HepG2 (cell line): Measurements from ENCODE around the gene LYST. TPM values are rescaled to one million over a fixed set of nuclear protein-coding genes. Genes with fewer than 3 reads are reported as not detected.

ENCODE experiments used
- AGO2 ChIP-seq: fragments of 200-400 bp; formaldehyde crosslinking; optimal IDR thresholded peaks from 2 replicates; pipeline ENCODE3; 2017; ENCODE audit warnings: mild to moderate bottlenecking, low read depth, low read length, moderate library complexity
- BRF2 ChIP-seq: sonication (generic); formaldehyde crosslinking; IDR thresholded peaks from 2 replicates; pipeline ENCODE4 v1.8.1; 2022; ENCODE audit warnings: mild to moderate bottlenecking, missing genetic modification reagents
- DMTF1 ChIP-seq: sonication (generic); formaldehyde crosslinking; IDR thresholded peaks from 2 replicates; pipeline ENCODE4 v1.4.0; 2020; ENCODE audit warnings: mild to moderate bottlenecking, missing genetic modification reagents
- HDAC1 ChIP-seq: sonication (generic); formaldehyde crosslinking; IDR thresholded peaks from 2 replicates; pipeline ENCODE4 v1.5.1; 2020; ENCODE audit warnings: mild to moderate bottlenecking, missing genetic modification reagents
- KLF9 ChIP-seq: IDR thresholded peaks from 2 replicates; pipeline ENCODE4 v1.6.1; 2016; ENCODE audit warnings: low read depth
- POLR2A ChIP-seq, 2 experiments: IDR thresholded peaks; 2 replicates each; pipeline ENCODE4 v1.6.1; 2011; ENCODE audit warnings: low read depth in 2 of 2, low read length in 2 of 2, mild to moderate bottlenecking in 1 of 2, moderate library complexity in 1 of 2; ENCODE audit not compliant: insufficient read depth in 1 of 2
- RXRA ChIP-seq: sonication (generic); formaldehyde crosslinking; IDR thresholded peaks from 2 replicates; pipeline ENCODE4 v1.5.1; 2020; ENCODE audit warnings: missing genetic modification reagents
- THAP9 ChIP-seq: sonication (generic); formaldehyde crosslinking; IDR thresholded peaks from 2 replicates; pipeline ENCODE4; 2020; ENCODE audit warnings: missing genetic modification reagents, mild to moderate bottlenecking, borderline replicate concordance
- ZNF235 ChIP-seq: sonication (generic); formaldehyde crosslinking; IDR thresholded peaks from 2 replicates; pipeline ENCODE4 v1.8.1; 2023; ENCODE audit warnings: mild to moderate bottlenecking, missing genetic modification reagents, borderline replicate concordance
- ZNF451 ChIP-seq: sonication (generic); formaldehyde crosslinking; IDR thresholded peaks from 2 replicates; pipeline ENCODE4 v1.5.0; 2020; ENCODE audit warnings: mild to moderate bottlenecking, missing genetic modification reagents
- ZNF556 ChIP-seq: sonication (generic); formaldehyde crosslinking; IDR thresholded peaks from 2 replicates; pipeline ENCODE4 v1.4.0; 2020; ENCODE audit warnings: mild to moderate bottlenecking, missing genetic modification reagents, borderline replicate concordance
- ZNF674 ChIP-seq: sonication (generic); formaldehyde crosslinking; IDR thresholded peaks from 2 replicates; pipeline ENCODE4 v1.5.0; 2020; ENCODE audit warnings: low read depth, mild to moderate bottlenecking, missing genetic modification reagents
- polyA plus RNA-seq, 8 experiments: library from polyadenylated mRNA; depleted of rRNA in 3 of 8; stranded (reverse) in 7 of 8; unstranded in 1 of 8; fragments of >200 nt; fragmentation: Illumina TruSeq in 4 of 8; extraction: Trizol in 4 of 8; gene quantifications; 2 replicates each; pipeline versions ENCODE4 v1.2.1 to v1.2.3, GENCODE V29; 2011 to 2016; ENCODE audit warnings: low read depth in 4 of 8, missing spikeins in 1 of 8, mixed read lengths in 1 of 8; ENCODE audit not compliant: insufficient read depth in 1 of 8
- total RNA-seq, 5 experiments: library from RNA; depleted of rRNA; stranded (reverse); fragments of >200 nt; fragmentation: Illumina TruSeq; extraction: Trizol; gene quantifications; 2 replicates each; pipeline ENCODE4 v1.2.3, GENCODE V29; 2016; ENCODE audit warnings: low read depth in 1 of 5
- TF ChIP-seq, protein P1 (sequence below): sonication (generic); formaldehyde crosslinking; IDR thresholded peaks from 2 replicates; pipeline ENCODE4 v1.5.1; 2020; ENCODE audit warnings: missing genetic modification reagents, mild to moderate bottlenecking, borderline replicate concordance
- TF ChIP-seq, protein P2 (sequence below): sonication (generic); formaldehyde crosslinking; IDR thresholded peaks from 2 replicates; pipeline ENCODE4 v1.5.1; 2020; ENCODE audit warnings: mild to moderate bottlenecking, missing genetic modification reagents, moderate library complexity
- TF ChIP-seq, protein P3 (sequence below): sonication (generic); formaldehyde crosslinking; IDR thresholded peaks from 2 replicates; pipeline ENCODE4 v1.4.0; 2020; ENCODE audit warnings: missing genetic modification reagents, borderline replicate concordance

LYST gene
- total and polyA plus RNA-seq, 2 of the 13 experiments (the other 11 are each of a cell fraction or from before 2014, with no cell fraction given): 0.91 to 2.5 TPM

DNA sequence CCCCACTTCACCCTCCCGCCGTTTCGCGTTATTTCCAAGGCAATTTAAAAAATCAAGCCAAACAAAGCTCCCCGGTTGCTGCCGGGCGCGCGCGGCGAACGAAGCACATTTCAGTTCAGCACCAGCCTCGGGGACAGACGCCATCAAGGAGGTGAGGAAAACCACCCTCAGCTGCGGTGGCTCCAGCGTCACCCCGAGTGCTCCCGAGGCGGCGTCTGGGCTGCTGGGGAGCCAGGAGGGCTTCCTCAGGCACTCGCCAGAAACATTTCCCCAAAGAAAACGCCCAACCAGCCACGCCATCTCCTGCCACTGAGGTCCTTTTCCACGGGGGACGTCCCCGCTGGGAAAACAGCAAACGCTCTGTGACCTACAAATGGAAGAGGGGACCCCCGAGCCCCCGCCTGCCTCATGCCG is 217.7 kb downstream of the LYST start (continued):
- TF ChIP-seq, protein P1, sequence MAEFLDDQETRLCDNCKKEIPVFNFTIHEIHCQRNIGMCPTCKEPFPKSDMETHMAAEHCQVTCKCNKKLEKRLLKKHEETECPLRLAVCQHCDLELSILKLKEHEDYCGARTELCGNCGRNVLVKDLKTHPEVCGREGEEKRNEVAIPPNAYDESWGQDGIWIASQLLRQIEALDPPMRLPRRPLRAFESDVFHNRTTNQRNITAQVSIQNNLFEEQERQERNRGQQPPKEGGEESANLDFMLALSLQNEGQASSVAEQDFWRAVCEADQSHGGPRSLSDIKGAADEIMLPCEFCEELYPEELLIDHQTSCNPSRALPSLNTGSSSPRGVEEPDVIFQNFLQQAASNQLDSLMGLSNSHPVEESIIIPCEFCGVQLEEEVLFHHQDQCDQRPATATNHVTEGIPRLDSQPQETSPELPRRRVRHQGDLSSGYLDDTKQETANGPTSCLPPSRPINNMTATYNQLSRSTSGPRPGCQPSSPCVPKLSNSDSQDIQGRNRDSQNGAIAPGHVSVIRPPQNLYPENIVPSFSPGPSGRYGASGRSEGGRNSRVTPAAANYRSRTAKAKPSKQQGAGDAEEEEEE (CRISPR knock-in tag): no peak
- TF ChIP-seq KLF9 (0 out of 2 replicates have a peak, but pooled peaks have one; percentile 28), RXRA (CRISPR knock-in tag) (peak; percentile 46; the same call in 1 of the 2 replicates), HDAC1 (CRISPR knock-in tag) (peak; percentile 76), DMTF1 (no peak), POLR2A (IDR thresholded peaks at IDR 0.05; ENCODE audit: insufficient read depth in 1 of 2, low read depth in 2 of 2, low read length in 2 of 2) (no peak), ZNF674 (0 out of 2 replicates have a peak, but pooled peaks have one; percentile 88), ZNF235 (CRISPR knock-in tag) (no peak), ZNF451 (CRISPR knock-in tag) (no peak), AGO2 (peak; percentile 32), BRF2 (CRISPR knock-in tag) (no peak), THAP9 (CRISPR knock-in tag) (peak; percentile 58; the same call in 1 of the 2 replicates), ZNF556 (no peak)
- TF ChIP-seq, protein P2, sequence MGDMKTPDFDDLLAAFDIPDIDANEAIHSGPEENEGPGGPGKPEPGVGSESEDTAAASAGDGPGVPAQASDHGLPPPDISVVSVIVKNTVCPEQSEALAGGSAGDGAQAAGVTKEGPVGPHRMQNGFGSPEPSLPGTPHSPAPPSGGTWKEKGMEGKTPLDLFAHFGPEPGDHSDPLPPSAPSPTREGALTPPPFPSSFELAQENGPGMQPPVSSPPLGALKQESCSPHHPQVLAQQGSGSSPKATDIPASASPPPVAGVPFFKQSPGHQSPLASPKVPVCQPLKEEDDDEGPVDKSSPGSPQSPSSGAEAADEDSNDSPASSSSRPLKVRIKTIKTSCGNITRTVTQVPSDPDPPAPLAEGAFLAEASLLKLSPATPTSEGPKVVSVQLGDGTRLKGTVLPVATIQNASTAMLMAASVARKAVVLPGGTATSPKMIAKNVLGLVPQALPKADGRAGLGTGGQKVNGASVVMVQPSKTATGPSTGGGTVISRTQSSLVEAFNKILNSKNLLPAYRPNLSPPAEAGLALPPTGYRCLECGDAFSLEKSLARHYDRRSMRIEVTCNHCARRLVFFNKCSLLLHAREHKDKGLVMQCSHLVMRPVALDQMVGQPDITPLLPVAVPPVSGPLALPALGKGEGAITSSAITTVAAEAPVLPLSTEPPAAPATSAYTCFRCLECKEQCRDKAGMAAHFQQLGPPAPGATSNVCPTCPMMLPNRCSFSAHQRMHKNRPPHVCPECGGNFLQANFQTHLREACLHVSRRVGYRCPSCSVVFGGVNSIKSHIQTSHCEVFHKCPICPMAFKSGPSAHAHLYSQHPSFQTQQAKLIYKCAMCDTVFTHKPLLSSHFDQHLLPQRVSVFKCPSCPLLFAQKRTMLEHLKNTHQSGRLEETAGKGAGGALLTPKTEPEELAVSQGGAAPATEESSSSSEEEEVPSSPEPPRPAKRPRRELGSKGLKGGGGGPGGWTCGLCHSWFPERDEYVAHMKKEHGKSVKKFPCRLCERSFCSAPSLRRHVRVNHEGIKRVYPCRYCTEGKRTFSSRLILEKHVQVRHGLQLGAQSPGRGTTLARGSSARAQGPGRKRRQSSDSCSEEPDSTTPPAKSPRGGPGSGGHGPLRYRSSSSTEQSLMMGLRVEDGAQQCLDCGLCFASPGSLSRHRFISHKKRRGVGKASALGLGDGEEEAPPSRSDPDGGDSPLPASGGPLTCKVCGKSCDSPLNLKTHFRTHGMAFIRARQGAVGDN (CRISPR knock-in tag): peak; percentile 70
- TF ChIP-seq, protein P3, sequence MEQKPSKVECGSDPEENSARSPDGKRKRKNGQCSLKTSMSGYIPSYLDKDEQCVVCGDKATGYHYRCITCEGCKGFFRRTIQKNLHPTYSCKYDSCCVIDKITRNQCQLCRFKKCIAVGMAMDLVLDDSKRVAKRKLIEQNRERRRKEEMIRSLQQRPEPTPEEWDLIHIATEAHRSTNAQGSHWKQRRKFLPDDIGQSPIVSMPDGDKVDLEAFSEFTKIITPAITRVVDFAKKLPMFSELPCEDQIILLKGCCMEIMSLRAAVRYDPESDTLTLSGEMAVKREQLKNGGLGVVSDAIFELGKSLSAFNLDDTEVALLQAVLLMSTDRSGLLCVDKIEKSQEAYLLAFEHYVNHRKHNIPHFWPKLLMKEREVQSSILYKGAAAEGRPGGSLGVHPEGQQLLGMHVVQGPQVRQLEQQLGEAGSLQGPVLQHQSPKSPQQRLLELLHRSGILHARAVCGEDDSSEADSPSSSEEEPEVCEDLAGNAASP: no peak
